Mononuclear cell (primary cell): Measurements from ENCODE around the gene SUGP1. TPM values are rescaled to one million over a fixed set of nuclear protein-coding genes. Genes with fewer than 3 reads are reported as not detected.

Experiments
- H3K27me3 ChIP-seq: 2 replicates; pipeline ENCODE4 v1.6.0; 2011; ENCODE audit warnings: low read length, control low read depth; ENCODE audit not compliant: insufficient read depth
- H3K4me1 ChIP-seq: 2 replicates; pipeline ENCODE4 v1.5.1; 2011; ENCODE audit warnings: mild to moderate bottlenecking, low read length, control low read depth; ENCODE audit not compliant: insufficient read depth
- H3K4me3 ChIP-seq: 2 replicates; pipeline ENCODE4 v1.5.1; 2011; ENCODE audit warnings: mild to moderate bottlenecking, low read length, moderate library complexity
- H3K9me3 ChIP-seq: 2 replicates; pipeline ENCODE4 v1.5.1; 2011; ENCODE audit warnings: low read depth, mild to moderate bottlenecking, control low read depth, low read length
- total RNA-seq: library from RNA; depleted of rRNA; stranded (reverse); fragments of >200 nt; gene quantifications from one replicate; pipeline ENCODE4 v1.2.3, GENCODE V29; 2012

The SUGP1 gene
- total RNA-seq, 1 donor, result 23.5 TPM

DNA sequence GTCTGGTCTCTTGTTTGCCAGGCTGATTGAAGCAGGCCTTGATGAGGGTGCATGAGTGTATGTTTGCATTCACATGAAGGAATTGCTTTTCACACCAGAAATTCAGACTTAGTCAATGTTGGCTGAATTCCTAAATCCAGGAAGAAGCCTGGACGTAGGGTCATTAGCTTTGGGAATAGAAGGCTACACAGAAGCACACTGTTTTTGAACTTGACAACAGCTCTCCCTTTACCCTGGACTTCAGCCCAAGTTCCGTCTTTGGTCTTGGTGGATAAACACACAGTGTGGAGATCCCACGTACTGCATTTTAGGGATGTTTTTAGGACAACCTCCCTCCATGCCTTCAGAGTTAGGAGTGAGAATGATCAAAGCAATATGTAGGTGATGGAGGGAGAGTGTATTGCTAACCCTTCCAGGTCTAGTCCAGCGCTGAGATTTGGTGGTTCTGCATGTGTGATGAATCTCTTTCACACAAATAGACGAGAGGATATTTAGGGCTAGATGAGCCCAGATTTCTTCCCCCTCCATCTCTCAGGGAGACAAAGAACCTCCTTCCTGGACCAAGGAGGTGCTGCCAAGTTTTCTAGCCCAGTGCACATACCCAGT is 70.0 kb downstream of the SUGP1 start:
- H3K9me3 ChIP-seq, result no peaks in the 10 kb centered on the region
- H3K4me1 ChIP-seq, result no peaks in the 10 kb centered on the region
- H3K27me3 ChIP-seq, result peaks cover 3% of the 10 kb centered on the region
- H3K4me3 ChIP-seq, result no peak overlapping the region

DNA sequence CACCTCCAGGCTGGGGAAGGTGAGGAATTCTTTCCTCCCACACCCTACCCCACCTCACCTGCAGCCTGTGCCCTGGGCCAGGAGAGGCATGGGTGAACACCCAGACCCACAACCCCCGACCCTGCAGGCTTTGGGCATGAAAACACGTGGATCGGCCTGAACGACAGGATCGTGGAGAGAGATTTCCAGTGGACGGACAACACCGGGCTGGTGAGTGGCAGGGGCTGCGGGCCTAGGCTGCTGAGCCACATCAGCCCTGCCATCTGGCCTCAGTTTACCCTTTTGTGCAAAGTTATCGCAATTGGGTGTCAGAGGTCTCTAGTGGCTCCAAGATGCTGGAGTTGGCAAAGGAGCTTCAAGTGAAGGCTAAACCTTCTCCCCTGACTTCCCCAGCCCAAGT is 79.8 kb downstream of the SUGP1 start:
- Histone ChIP-seq H3K4me3 (no peak overlapping the region), H3K9me3 (no peaks in the 10 kb centered on the region), H3K4me1 (no peaks in the 10 kb centered on the region), H3K27me3 (no peaks in the 10 kb centered on the region)

DNA sequence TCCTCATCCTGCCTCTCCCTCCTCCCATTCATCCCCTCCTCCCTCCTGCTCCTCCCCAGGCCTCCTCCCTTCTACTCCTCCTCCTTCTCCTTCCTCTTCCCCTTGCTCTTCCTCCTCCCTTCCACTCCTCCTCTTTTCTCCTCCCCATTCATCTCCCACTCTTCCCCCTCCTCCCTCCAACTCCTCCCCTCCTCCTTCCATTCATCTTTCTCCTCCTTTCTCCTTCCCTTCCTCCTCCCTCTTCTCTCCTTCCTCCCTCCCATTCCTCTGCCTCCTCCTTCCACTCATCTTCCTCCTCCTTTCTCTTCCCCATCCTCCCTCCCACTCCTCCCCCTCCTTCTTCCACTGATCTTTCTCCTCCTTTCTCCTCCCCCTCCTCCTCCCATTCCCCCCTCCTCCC is 80.6 kb downstream of the SUGP1 start:
- Histone ChIP-seq H3K9me3 (peaks cover 1% of the 10 kb centered on the region), H3K4me1 (no peaks in the 10 kb centered on the region), H3K27me3 (no peaks in the 10 kb centered on the region), H3K4me3 (no peak overlapping the region)

DNA sequence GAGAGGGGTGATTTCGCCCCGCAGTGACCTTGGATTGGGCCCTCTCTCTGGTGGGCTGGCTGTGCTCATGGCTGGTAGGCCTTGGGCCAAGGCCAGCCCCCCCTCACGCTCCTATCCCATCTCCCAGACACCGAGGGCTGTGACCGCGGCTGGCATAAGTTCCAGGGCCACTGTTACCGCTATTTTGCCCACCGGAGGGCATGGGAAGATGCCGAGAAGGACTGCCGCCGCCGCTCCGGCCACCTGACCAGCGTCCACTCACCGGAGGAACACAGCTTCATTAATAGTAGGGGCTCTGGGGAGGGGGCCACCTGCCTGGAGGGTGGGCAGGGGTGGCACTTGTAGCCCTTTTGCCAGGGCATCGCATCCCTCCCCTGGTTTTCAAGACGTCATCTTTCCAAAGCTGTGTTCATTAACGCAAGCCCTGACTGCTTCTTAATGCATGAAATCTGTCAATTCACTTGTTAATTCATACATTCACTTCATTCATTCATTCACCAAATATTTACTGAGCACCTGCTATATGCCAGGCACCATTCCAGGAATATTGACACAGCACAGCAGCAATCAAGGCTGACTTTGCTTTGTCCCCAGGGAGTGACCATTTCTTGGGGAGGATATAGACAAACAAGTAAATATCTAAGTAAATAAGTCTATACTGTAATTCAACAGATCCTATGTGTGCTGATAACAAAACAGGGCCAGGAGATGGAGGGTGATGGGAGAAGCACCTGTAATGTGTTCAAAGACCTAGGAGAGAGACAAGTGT is 82.0 kb downstream of the SUGP1 start:
- H3K4me1 ChIP-seq, result no peaks in the 10 kb centered on the region
- peaks cover 11% of the 10 kb centered on the region for H3K9me3 ChIP-seq
- no peaks in the 10 kb centered on the region for H3K27me3 ChIP-seq
- H3K4me3 ChIP-seq, result no peak overlapping the region

DNA sequence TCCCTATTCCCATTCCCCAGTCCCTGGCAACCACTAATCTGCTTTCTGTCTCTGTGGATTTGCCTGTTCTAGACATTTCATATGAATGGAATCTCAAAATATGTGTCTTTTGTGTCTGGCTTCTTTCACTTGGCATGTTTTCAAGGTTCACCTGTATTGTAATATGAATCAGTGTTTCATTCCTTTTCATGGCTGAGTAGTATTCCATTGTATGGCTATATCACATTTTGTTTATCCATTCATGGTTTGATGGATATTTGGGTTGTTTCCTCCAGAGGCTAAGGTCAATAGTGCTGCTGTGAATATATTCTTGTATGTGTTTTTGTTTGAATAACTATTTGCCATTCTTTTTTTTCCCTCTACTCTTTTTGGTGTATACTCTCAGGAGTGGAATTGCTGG is 84.1 kb downstream of the SUGP1 start:
- Histone ChIP-seq H3K4me1 (no peaks in the 10 kb centered on the region), H3K4me3 (no peak overlapping the region), H3K27me3 (no peaks in the 10 kb centered on the region)

DNA sequence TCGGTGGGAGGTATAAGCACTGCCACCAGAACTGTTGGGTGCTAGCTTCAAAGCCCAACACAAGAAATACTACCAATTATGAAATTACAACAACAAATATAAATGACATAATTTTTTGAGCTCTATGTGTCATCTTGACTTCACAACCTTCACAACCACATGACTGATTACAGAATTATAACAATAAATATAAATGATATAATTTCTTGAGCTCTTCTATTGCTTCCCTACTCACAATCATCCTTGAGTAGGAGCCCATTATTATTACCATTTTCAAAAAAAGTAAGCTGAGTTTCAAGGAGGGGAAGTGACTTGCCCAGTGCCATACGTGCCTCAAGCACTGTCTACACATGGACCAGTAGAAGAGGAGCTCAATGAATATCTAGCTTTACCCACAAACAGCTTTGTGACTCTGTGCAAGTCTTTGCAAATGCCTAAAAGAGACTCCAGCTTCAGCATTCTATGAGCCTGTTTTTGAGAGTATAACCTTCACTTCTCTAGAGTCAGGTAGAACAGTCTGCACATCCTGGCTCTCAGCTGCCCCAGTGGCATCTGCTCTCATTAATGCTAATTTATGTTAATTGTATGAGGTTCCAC is 86.0 kb downstream of the SUGP1 start:
- H3K27me3 ChIP-seq, result no peaks in the 10 kb centered on the region
- no peaks in the 10 kb centered on the region for H3K4me1 ChIP-seq
- H3K4me3 ChIP-seq, result no peak overlapping the region
- peaks cover 11% of the 10 kb centered on the region for H3K9me3 ChIP-seq

More for the DNA sequence above, 84.1 kb downstream of the SUGP1 start:
- peaks cover 11% of the 10 kb centered on the region for H3K9me3 ChIP-seq

DNA sequence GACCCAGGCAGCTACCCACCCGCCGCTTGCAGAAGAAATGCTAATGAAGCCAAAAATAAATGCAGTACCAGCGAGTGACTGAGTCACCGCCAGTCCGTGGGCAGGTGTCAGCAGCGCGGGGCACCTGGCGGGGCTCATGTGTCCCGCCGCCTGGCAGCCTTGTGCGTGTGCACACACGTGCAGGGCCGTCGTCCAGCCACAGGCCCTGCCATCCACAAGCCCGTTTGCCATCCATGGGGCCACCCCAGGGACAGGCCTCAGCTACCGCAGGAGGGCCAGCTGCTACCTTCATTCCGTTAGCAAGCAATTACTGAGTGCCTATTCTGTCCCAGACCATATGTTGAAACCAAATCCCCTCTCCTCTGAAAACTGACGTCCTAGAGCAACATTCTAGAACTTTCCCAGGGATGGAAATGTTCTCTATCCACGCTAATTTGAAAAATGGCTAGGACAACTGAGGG is 88.0 kb downstream of the SUGP1 start:
- Histone ChIP-seq H3K27me3 (no peaks in the 10 kb centered on the region), H3K9me3 (peaks cover 11% of the 10 kb centered on the region), H3K4me3 (no peak overlapping the region), H3K4me1 (no peaks in the 10 kb centered on the region)

DNA sequence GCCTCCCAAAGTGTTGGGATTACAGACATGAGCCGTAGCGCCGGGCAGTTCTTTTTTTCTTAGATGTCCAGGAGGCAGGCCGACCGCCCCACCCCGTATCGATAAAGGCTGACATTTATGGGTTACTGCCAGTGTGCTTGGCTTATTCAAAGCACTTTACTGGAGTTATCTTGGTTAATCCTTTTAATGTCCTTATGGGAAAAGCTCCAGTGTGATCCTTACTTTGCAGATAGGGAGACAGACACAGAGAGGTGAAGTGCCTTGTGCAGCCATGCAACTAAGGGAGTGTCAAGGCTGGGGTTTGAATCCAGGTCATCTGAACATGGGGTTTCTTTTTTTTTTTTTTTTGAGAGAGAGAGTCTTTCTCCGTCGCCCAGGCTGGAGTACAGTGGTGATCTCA is 89.3 kb downstream of the SUGP1 start:
- Histone ChIP-seq H3K27me3 (no peaks in the 10 kb centered on the region), H3K4me3 (no peak overlapping the region), H3K9me3 (peaks cover 11% of the 10 kb centered on the region), H3K4me1 (no peaks in the 10 kb centered on the region)

DNA sequence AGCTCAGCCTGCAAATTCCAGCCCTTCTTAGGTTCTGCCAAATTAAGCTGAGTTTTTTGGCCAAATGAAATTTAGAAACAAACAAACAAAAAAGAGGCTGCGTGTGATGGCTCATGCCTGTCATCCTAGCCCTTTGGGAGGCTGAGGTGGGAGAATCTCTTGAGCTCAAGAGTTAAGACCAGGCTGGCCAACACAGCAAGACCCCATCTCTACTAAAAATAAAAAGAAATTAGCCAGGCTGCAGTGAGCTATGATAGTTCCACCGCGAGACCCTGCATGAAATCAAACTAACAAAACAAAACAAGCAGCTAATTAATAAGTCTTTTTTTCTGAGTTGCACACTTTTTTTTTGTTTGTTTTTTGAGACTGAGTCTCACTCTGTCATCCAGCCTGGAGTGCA is 90.6 kb downstream of the SUGP1 start:
- H3K27me3 ChIP-seq, result no peaks in the 10 kb centered on the region
- H3K4me3 ChIP-seq, result no peak overlapping the region
- peaks cover 10% of the 10 kb centered on the region for H3K9me3 ChIP-seq
- peaks cover 9% of the 10 kb centered on the region for H3K4me1 ChIP-seq

DNA sequence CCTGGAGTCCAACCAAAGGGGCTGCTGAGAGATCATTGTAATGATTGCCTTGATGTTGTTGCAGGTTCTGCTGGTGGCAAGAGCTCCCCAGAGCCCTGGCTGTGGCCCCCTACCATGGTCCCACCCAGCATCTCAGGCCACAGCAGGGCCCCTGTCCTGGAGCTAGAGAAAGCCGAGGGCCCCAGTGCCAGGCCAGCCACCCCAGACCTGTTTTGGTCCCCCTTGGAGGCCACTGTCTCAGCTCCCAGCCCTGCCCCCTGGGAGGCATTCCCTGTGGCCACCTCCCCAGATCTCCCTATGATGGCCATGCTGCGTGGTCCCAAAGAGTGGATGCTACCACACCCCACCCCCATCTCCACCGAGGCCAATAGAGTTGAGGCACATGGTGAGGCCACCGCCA is 93.1 kb downstream of the SUGP1 start:
- Histone ChIP-seq H3K27me3 (peaks cover 8% of the 10 kb centered on the region), H3K4me1 (peaks cover 11% of the 10 kb centered on the region), H3K4me3 (no peak overlapping the region), H3K9me3 (no peaks in the 10 kb centered on the region)

DNA sequence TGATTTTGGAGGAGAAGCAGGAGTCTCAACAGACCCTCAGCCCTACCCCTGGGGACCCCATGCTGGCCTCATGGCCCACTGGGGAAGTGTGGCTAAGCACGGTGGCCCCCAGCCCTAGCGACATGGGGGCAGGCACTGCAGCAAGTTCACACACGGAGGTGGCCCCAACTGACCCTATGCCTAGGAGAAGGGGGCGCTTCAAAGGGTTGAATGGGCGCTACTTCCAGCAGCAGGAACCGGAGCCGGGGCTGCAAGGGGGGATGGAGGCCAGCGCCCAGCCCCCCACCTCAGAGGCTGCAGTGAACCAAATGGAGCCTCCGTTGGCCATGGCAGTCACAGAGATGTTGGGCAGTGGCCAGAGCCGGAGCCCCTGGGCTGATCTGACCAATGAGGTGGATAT is 93.6 kb downstream of the SUGP1 start:
- H3K9me3 ChIP-seq, result no peaks in the 10 kb centered on the region
- peaks cover 11% of the 10 kb centered on the region for H3K4me1 ChIP-seq
- H3K27me3 ChIP-seq, result peaks cover 8% of the 10 kb centered on the region
- H3K4me3 ChIP-seq, result no peak overlapping the region

DNA sequence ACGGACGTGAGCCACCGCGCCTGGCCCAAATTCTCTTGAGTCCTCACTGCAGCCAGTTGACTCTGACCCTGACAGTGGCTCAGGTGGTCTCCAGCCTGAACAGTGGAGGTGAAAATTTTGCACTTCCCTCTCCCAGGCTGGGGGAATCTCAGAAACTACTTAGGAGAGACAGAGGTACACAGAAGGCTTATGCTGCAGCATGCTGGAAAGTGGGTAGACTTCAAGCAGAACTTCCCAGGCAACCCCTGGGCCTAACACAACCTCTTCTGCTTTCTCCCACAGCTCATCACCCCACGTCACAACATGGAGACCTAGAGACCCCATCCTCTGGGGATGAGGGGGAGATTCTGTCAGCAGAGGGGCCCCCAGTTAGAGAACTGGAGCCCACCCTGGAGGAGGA is 94.1 kb downstream of the SUGP1 start:
- no peaks in the 10 kb centered on the region for H3K9me3 ChIP-seq
- H3K4me1 ChIP-seq, result peaks cover 11% of the 10 kb centered on the region
- no peak overlapping the region for H3K4me3 ChIP-seq
- peaks cover 8% of the 10 kb centered on the region for H3K27me3 ChIP-seq

Other genes starting within 250 kb of the SUGP1 start
- gene TMEM161A, start 182.0 kb downstream of the SUGP1 start, total RNA-seq, result 5.5 TPM
- gene MEF2B, start 150.2 kb downstream of the SUGP1 start, total RNA-seq, result 0.10 TPM
- gene BORCS8, start 128.4 kb downstream of the SUGP1 start, total RNA-seq, result 4.6 TPM
- gene RFXANK, start 128.3 kb downstream of the SUGP1 start, total RNA-seq, result 30.4 TPM
- 8.0 TPM for gene NR2C2AP, start 117.1 kb downstream of the SUGP1 start, total RNA-seq
- gene NCAN, start 108.6 kb downstream of the SUGP1 start, total RNA-seq, result not detected
- not detected for gene TM6SF2, start 47.2 kb downstream of the SUGP1 start, total RNA-seq
- gene MAU2, start 320 bp upstream of the SUGP1 start, total RNA-seq, result 55.8 TPM
- gene GATAD2A, start 85.2 kb upstream of the SUGP1 start, total RNA-seq, result 66.5 TPM
- gene TSSK6, start 195.0 kb upstream of the SUGP1 start, total RNA-seq, result 6.3 TPM
- gene NDUFA13, start 195.7 kb upstream of the SUGP1 start, total RNA-seq, result 68.8 TPM
- gene YJEFN3, start 208.4 kb upstream of the SUGP1 start, total RNA-seq, result 0.10 TPM
- gene CILP2, start 217.8 kb upstream of the SUGP1 start, total RNA-seq, result 0.31 TPM